NB4 (cell line): Measurements from ENCODE around the gene CBX5.

Experiments used
- DNase-seq: peaks from one replicate; pipeline ENCODE4 v3.0.0; 2010; ENCODE audit warnings: low read depth
- H3K4me3 ChIP-seq: one replicate; pipeline ENCODE4 v1.5.1; 2011; ENCODE audit warnings: mild to moderate bottlenecking, low read depth, low read length, moderate library complexity
- CTCF ChIP-seq: IDR thresholded peaks from one replicate; pipeline ENCODE4 v1.5.1; 2012; ENCODE audit warnings: low read depth, low read length
- MYC ChIP-seq: IDR thresholded peaks from 2 replicates; pipeline ENCODE4 v1.6.1; 2011; ENCODE audit warnings: low read depth, low read length
- POLR2A ChIP-seq: IDR thresholded peaks from 2 replicates; pipeline ENCODE4 v1.6.1; 2011; ENCODE audit warnings: mild to moderate bottlenecking; ENCODE audit not compliant: insufficient read length; ENCODE audit errors: extremely low read depth
- TF ChIP-seq, protein P1 (sequence below): IDR thresholded peaks from 2 replicates; pipeline ENCODE4 v1.6.1; 2011; ENCODE audit warnings: low read depth, low read length

CBX5 gene

DNA sequence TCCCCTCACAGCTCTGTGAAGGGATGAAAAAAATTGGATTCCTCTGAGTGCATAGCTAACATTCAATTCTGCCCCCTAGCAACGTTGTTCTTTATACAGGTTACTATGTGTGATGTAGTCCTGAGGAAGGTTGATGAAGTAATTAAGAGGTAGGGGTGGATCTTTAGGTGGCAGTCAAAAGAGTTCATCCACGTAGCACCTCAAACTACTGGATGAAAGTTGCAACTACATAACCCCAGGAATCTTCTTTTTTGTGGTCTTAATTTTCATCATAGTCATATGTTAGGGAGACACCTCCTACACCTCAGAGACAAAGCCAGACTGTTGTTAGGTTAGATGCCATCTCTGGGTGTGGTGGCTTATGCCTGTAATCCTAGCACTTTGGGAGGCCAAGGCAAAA lies 31.1 kb upstream of the CBX5 start:
- TF ChIP-seq CTCF (no peak), POLR2A (no peak), MYC (no peak)
- TF ChIP-seq, protein P1, sequence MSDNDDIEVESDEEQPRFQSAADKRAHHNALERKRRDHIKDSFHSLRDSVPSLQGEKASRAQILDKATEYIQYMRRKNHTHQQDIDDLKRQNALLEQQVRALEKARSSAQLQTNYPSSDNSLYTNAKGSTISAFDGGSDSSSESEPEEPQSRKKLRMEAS, result no peak
- no peak overlapping the region for H3K4me3 ChIP-seq
- DNase-seq, result no peak

DNA sequence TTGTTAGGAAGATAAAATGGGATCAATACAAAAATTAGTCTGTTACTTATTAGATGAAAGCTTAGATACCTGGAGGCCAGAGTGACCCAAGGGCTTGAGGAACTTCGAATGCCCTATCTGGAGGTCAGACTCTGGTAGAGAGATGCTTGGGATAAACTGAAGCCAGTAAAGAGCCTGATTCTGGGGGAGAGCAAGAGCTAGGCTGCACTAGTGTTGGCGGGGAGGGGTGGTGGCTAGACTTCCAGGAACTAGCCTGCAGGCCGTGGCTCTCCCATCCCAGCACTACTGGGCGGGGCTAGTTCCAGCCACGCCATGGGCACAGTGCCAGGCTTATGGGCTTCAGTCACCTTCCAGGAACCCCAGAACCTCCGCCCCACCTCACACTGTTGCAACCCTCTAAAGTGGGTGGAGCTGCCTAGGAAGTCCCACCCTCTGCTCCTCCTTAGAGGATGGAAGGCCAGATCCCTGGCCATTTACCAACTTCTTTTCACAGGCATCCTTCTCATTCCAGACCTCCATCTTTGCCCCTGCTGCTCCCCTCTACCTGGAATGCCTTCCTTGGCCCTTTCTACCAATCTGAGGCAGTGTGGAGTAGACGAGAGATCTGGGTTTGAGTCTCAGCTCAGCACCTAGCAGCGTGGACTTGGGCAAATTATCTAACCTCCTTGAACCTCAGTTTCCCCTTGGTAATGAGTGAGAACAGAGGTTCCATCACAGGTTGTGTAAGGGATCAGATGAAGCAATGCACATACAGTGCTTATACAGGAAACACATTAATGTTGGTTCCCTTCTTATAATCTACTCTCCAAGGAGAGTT lies 27.2 kb upstream of the CBX5 start:
- TF ChIP-seq, protein P1, result no peak
- TF ChIP-seq MYC (0 out of 2 replicates have a peak, but pooled peaks have one; percentile 12), POLR2A (no peak)
- H3K4me3 ChIP-seq, result no peak overlapping the region
- peak; percentile 98 for DNase-seq

DNA sequence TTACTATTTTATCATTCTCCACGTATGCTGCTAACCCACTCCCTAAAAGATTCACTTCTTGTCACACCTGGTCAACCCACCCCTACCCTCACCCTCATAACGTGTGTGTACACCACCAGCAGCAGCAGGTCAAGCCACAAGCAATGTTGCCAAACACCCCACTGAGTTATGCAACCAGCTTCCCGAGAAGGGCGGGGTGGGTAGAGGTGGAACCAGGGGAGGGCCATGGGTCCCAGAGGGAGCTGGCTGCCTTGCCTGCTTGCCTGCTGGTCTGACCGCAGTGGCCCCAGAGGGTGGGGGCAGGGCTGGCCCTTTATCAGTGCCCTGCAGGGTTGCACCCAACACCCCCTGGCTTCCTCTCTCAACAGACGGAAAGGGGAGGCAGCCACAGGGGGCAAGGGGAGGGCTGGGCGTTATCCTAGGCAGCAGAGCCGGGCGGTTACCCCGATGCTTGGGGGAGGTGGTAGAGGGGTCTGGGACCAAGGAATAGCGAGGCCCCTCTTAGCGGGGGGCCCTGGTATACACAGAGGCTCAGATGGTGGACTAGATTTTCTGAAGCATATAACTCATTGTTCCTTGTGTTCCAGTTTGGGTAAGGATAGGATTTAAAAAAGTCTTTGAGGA lies 24.4 kb upstream of the CBX5 start:
- H3K4me3 ChIP-seq, result peak overlapping the region; percentile 30
- peak; percentile 100 for DNase-seq
- TF ChIP-seq CTCF (no peak), POLR2A (peak; percentile 21), MYC (peak; percentile 11)

DNA sequence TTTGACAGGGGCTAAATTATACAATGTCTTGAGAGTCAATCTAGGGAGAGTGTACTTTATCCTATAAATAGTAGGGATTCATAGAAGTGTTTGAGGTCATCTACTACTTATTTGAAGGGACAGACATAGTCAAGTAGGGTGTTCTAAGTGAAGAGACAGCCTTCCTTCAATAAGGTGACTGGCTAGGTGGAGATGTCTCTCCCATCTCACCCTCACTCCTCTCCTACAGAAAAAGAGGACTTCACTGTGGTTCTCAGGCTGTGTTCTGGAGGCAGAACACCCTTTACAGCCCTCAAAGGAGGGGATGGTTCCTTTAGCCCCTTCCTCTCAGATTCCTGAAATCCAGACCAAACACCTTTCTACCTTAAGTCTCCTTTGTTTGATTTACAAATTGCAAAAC lies 23.7 kb upstream of the CBX5 start:
- TF ChIP-seq, protein P1, result no peak
- TF ChIP-seq CTCF, result no peak
- TF ChIP-seq POLR2A, result no peak
- no peak for TF ChIP-seq MYC
- DNase-seq, result no peak
- peak overlapping the region; percentile 30 for H3K4me3 ChIP-seq

DNA sequence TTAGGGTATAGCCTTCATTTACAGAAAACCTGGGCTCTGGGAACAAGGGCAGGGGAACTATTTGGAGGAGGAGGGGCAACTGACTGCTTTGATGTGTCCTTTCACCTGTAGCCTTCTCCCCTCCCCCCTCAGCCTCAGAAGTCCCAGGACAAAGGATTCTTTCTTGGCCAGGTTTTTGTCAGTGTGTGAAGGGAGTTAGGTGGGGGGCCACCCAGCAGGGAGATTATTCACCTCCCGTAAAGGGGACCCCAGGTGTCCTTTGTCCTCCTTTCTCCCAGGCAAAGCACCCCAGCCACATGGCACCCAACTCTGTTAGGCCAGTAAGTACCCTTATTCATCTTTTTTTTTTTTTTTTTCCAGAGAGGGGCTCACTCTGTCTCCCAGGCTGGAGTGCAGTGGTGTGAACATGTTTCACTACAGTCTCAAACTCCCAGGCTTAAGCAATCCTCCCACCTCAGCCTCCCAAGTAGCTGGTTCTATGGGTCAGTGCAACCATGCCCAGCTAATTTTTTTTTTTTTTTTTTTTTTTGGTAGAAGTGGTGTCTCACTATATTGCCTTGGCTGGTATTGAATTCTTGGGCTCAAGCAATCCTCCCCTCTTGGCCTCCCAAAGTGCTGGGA lies 21.6 kb upstream of the CBX5 start:
- H3K4me3 ChIP-seq, result peak overlapping the region; percentile 96
- peak; percentile 56 for DNase-seq
- TF ChIP-seq CTCF, result no peak
- peak; percentile 48; the same call in 1 of the 2 replicates for TF ChIP-seq MYC

GRCh38 chr12:54300732-54301427 lies 21.0 kb upstream of the CBX5 start, which contains the start of gene NFE2:
Gene NFE2 (minus strand): TSS chr12:54301015. CDS start chr12:54295248, 5,767 bp downstream.
- TF ChIP-seq, protein P1, result peak; percentile 80
- TF ChIP-seq POLR2A (peak; percentile 78), MYC (no peak), CTCF (peak; percentile 17)
- peak within 1 kb of the TSS; percentile 96 for H3K4me3 ChIP-seq
- DNase-seq, result peak; percentile 97
